Activated CD4-positive, alpha-beta T cell treated with anti-CD3 and anti-CD28 coated beads for 36 hours (primary cell): ENCODE data around the gene GNRH2. TPM values are rescaled to one million over a fixed set of nuclear protein-coding genes. Genes with fewer than 3 reads are reported as not detected.
A peak's percentile ranks its signal among the peaks of the same experiment; 100 is the strongest.

Experiments used
- ATAC-seq: fragments of 200-7000 bp; cut with Tn5 transposase; one replicate; pipeline ENCODE4 v1.10.0; 2021; ENCODE audit warnings: mild to moderate bottlenecking, moderate library complexity
- CTCF ChIA-PET: fragments of 350-600 bp; sonication (Branson Sonifier 250); formaldehyde crosslinking; loops from one replicate; lab custom pipeline; 2021; ENCODE audit warnings: antibody characterized with exemption; lab: Charles Lee
- POLR2A ChIA-PET: fragments of 350-600 bp; sonication (Branson Sonifier 250); formaldehyde crosslinking; loops from one replicate; lab custom pipeline; 2021; ENCODE audit warnings: antibody characterized with exemption, inconsistent platforms; lab: Charles Lee
- DNase-seq: peaks from one replicate; pipeline ENCODE4 v3.0.0-alpha.2; 2020
- H3K27ac Mint-ChIP-seq: one replicate; pipeline ENCODE4 v1.8.0; 2021; ENCODE audit warnings: mixed read lengths
- H3K27me3 Mint-ChIP-seq: one replicate; pipeline ENCODE4 v1.8.0; 2021; ENCODE audit warnings: mixed read lengths
- H3K36me3 Mint-ChIP-seq: one replicate; pipeline ENCODE4 v1.8.0; 2021; ENCODE audit warnings: low read depth, mixed read lengths
- H3K4me1 Mint-ChIP-seq: one replicate; pipeline ENCODE4 v1.8.0; 2021; ENCODE audit warnings: mixed read lengths
- H3K4me3 Mint-ChIP-seq: one replicate; pipeline ENCODE4 v1.8.0; 2021; ENCODE audit warnings: mild to moderate bottlenecking, moderate library complexity, mixed read lengths
- H3K9me3 Mint-ChIP-seq: one replicate; pipeline ENCODE4 v1.8.0; 2021; ENCODE audit warnings: low read depth, mixed read lengths
- intact Hi-C, 2 experiments: fragments of 100-400 bp; cut with DNase I in 1 of 2; cut with micrococcal nuclease in 1 of 2; formaldehyde crosslinking; loops; one replicate each; pipeline versions ENCODE4 v1.14.2 to v1.15.1; 2022 to 2024; cut with DNase I, micrococcal nuclease
- total RNA-seq, 2 experiments: library from RNA; stranded (reverse); gene quantifications; one replicate each; pipeline ENCODE4 v1.2.3, GENCODE V29; 2021

Gene GNRH2
- total RNA-seq, 2 experiments from 2014 or later: 8.0 to 8.3 TPM

GRCh38 chr20:3041854-3042409 lies 1.5 kb upstream of the GNRH2 start:
- Mint-ChIP-seq H3K27ac (peak overlapping the region; percentile 4), H3K4me3 (no peak overlapping the region), H3K36me3 (peaks cover 20% of the 10 kb centered on the region), H3K4me1 (peaks cover 9% of the 10 kb centered on the region), H3K27me3 (no peaks in the 10 kb centered on the region), H3K9me3 (no peaks in the 10 kb centered on the region)
- ATAC-seq (no peak), DNase-seq (peak; percentile 8)
- ChIA-PET POLR2A (no interaction called here), CTCF (interaction anchor here (0.6 to 1.7 kb wide), 3 partner anchors 12 to 353 kb away, joined by 3 to 8 read pairs (median 6); no protein-coding TSS in a partner anchor)
- intact Hi-C loops: no loop called here

- ChIA-PET POLR2A (no interaction called here), CTCF (interaction anchor here (0.6 to 1.7 kb wide), 4 partner anchors 11 to 354 kb away, joined by 3 to 8 read pairs (median 4); no protein-coding TSS in a partner anchor)
- H3K4me3 Mint-ChIP-seq: no peak overlapping the region
- H3K36me3 Mint-ChIP-seq: peaks cover 26% of the 10 kb centered on the region
- ATAC-seq: no peak
- H3K4me1 Mint-ChIP-seq: peaks cover 12% of the 10 kb centered on the region
- DNase-seq: no peak
- H3K27me3 Mint-ChIP-seq: no peaks in the 10 kb centered on the region
- no peak overlapping the region for H3K27ac Mint-ChIP-seq
- no peaks in the 10 kb centered on the region for H3K9me3 Mint-ChIP-seq
- intact Hi-C loops: no loop called here
These were observed 797 bp upstream of the GNRH2 start for GRCh38 chr20:3042625-3043024.

- DNase-seq (no peak), ATAC-seq (no peak)
- ChIA-PET POLR2A (interaction anchor here (1.2 kb wide), 1 partner anchor 29 kb away, joined by 13 read pairs; no protein-coding TSS in a partner anchor), CTCF (interaction anchor here (0.6 to 1.2 kb wide), 3 partner anchors 9 to 515 kb away, joined by 3 to 4 read pairs (median 4); no protein-coding TSS in a partner anchor)
- no peaks in the 10 kb centered on the region for H3K9me3 Mint-ChIP-seq
- intact Hi-C loops: no loop called here
- peak overlapping the region; percentile 89 for H3K4me3 Mint-ChIP-seq
- H3K27me3 Mint-ChIP-seq: no peaks in the 10 kb centered on the region
- no peak overlapping the region for H3K27ac Mint-ChIP-seq
- H3K4me1 Mint-ChIP-seq: peaks cover 20% of the 10 kb centered on the region
- peaks cover 33% of the 10 kb centered on the region for H3K36me3 Mint-ChIP-seq
These were observed 1.0 kb downstream of the GNRH2 start for GRCh38 chr20:3044336-3044965.

- DNase-seq: peak; percentile 74
- Mint-ChIP-seq H3K4me3 (peak overlapping the region; percentile 89), H3K36me3 (peaks cover 40% of the 10 kb centered on the region), H3K4me1 (peaks cover 20% of the 10 kb centered on the region), H3K27me3 (no peaks in the 10 kb centered on the region), H3K27ac (peak overlapping the region; percentile 85), H3K9me3 (no peaks in the 10 kb centered on the region)
- intact Hi-C loops: loop anchor here (1.0 to 5.0 kb wide), 5 partner anchors 31 to 427 kb away; partner anchors contain the start of genes ATRN (in 1 of the 2), DDRGK1 (in 1 of the 2), FASTKD5 (in 1 of the 2) and UBOX5 (in 1 of the 2)
- CTCF ChIA-PET: interaction anchor here (1.2 kb wide), 1 partner anchor 8 kb away, joined by 4 read pairs; no protein-coding TSS in a partner anchor
- ATAC-seq: peak; percentile 27
- POLR2A ChIA-PET: interaction anchor here (0.6 to 1.5 kb wide), 3 partner anchors 30 to 62 kb away, joined by 3 to 13 read pairs (median 7); no protein-coding TSS in a partner anchor
These were observed 1.8 kb downstream of the GNRH2 start for GRCh38 chr20:3045042-3045815.

- H3K27me3 Mint-ChIP-seq: no peaks in the 10 kb centered on the region
- ChIA-PET CTCF (interaction anchor here (1.2 kb wide), 1 partner anchor 8 kb away, joined by 4 read pairs; no protein-coding TSS in a partner anchor), POLR2A (interaction anchor here (1.2 to 1.5 kb wide), 2 partner anchors 31 to 34 kb away, joined by 7 to 13 read pairs; no protein-coding TSS in a partner anchor)
- H3K27ac Mint-ChIP-seq: peak within 1 kb of the TSS; percentile 88
- H3K4me3 Mint-ChIP-seq: peak within 1 kb of the TSS; percentile 89
- ATAC-seq: peak; percentile 94
- peaks cover 27% of the 10 kb centered on the region for H3K4me1 Mint-ChIP-seq
- DNase-seq: peak; percentile 92
- H3K9me3 Mint-ChIP-seq: no peaks in the 10 kb centered on the region
- intact Hi-C loops: loop anchor here (1.0 to 5.0 kb wide), 9 partner anchors 32 to 426 kb away; partner anchors contain the start of genes DDRGK1 (in 2 of the 2), FASTKD5 (in 2 of the 2), UBOX5 (in 2 of the 2) and ATRN (in 1 of the 2)
- peaks cover 41% of the 10 kb centered on the region for H3K36me3 Mint-ChIP-seq
These were observed 2.6 kb downstream of the GNRH2 start, which contains the start of gene MRPS26 for GRCh38 chr20:3045816-3046676. Gene MRPS26, plus strand, starts transcription at chr20:3046052. Its CDS starts 17 bp downstream, at chr20:3046069.

GRCh38 chr20:3046677-3047462 lies 3.4 kb downstream of the GNRH2 start:
- Mint-ChIP-seq H3K36me3 (peaks cover 41% of the 10 kb centered on the region), H3K4me1 (peaks cover 27% of the 10 kb centered on the region), H3K27ac (peak overlapping the region; percentile 88), H3K27me3 (no peaks in the 10 kb centered on the region), H3K4me3 (peak overlapping the region; percentile 89), H3K9me3 (no peaks in the 10 kb centered on the region)
- POLR2A ChIA-PET: no interaction called here
- CTCF ChIA-PET: no interaction called here
- DNase-seq (no peak), ATAC-seq (no peak)
- intact Hi-C loops: loop anchor here (1.0 to 5.0 kb wide), 8 partner anchors 35 to 425 kb away; partner anchors contain the start of genes DDRGK1 (in 2 of the 2), FASTKD5 (in 2 of the 2), UBOX5 (in 2 of the 2) and ATRN (in 1 of the 2)

GRCh38 chr20:3047486-3048419 lies 4.3 kb downstream of the GNRH2 start:
- CTCF ChIA-PET: interaction anchor here (0.6 kb wide), 1 partner anchor 69 kb away, joined by 3 read pairs; no protein-coding TSS in a partner anchor
- POLR2A ChIA-PET: interaction anchor here (0.5 kb wide), 1 partner anchor 64 kb away, joined by 3 read pairs; no protein-coding TSS in a partner anchor
- Mint-ChIP-seq H3K27ac (peak overlapping the region; percentile 88), H3K27me3 (no peaks in the 10 kb centered on the region), H3K4me1 (peaks cover 27% of the 10 kb centered on the region), H3K9me3 (no peaks in the 10 kb centered on the region), H3K4me3 (peak overlapping the region; percentile 89), H3K36me3 (peaks cover 41% of the 10 kb centered on the region)
- ATAC-seq (no peak), DNase-seq (no peak)
- intact Hi-C loops: loop anchor here (2.0 to 5.0 kb wide), 6 partner anchors 35 to 425 kb away; partner anchors contain the start of genes ATRN (in 1 of the 2), DDRGK1 (in 1 of the 2), DNAAF9 (in 1 of the 2) and FASTKD5 (in 1 of the 2)

GRCh38 chr20:3051385-3052019 lies 8.1 kb downstream of the GNRH2 start:
- DNase-seq: peak; percentile 28
- peak overlapping the region; percentile 51 for H3K27ac Mint-ChIP-seq
- peaks cover 22% of the 10 kb centered on the region for H3K4me1 Mint-ChIP-seq
- ATAC-seq: peak; percentile 37
- H3K36me3 Mint-ChIP-seq: peaks cover 38% of the 10 kb centered on the region
- H3K9me3 Mint-ChIP-seq: no peaks in the 10 kb centered on the region
- ChIA-PET POLR2A (interaction anchor here (0.6 to 0.7 kb wide), 3 partner anchors 119 to 279 kb away, joined by 4 read pairs; no protein-coding TSS in a partner anchor), CTCF (interaction anchor here (0.9 to 2.6 kb wide), 3 partner anchors 11 to 26 kb away, joined by 3 to 16 read pairs (median 3); no protein-coding TSS in a partner anchor)
- no peak overlapping the region for H3K4me3 Mint-ChIP-seq
- intact Hi-C loops: no loop called here
- no peaks in the 10 kb centered on the region for H3K27me3 Mint-ChIP-seq
